ENCODE data around the gene PFKFB3. TPM values are rescaled to one million over a fixed set of nuclear protein-coding genes. Genes with fewer than 3 reads are reported as not detected.
"Not testable (repeated sequence)": the region's sequence is repeated elsewhere in the genome, so short reads cannot be mapped to it uniquely, and the experiment has no call there.

The PFKFB3 gene
- total RNA-seq, 1 donor from 2014 or later: 13.8 TPM

GRCh38 chr10:6176691-6177231 lies 26.0 kb upstream of the PFKFB3 start:
- DNase-seq (ENCODE audit: low spot score): no peak
- intact Hi-C loops (cut with DNase I): no loop called here

DNA sequence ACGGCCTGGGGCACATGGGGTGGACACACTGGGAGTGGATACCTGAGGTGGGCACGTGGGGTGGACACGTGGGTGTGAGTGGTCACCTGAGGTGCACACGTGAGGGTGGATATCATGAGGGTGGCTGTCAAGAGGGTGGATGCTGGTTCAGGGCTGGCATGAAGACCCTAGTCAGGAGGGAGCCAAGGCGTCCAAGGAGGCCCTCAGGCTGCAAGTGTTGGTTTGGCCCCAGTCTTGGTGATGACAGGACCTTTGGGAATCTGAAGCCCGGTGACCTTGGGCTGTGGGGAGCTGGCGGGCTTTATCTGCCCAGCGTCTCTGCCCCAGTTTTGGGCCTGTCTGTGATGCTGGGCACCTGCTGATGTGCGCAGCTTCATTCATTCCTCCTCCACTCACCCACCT lies 24.9 kb upstream of the PFKFB3 start:
- DNase-seq (ENCODE audit: low spot score): no peak
- intact Hi-C loops (cut with DNase I): no loop called here

- DNase-seq (ENCODE audit: low spot score): no peak
- intact Hi-C loops (cut with DNase I): no loop called here
Measured at GRCh38 chr10:6178581-6178980, 24.2 kb upstream of the PFKFB3 start.

DNA sequence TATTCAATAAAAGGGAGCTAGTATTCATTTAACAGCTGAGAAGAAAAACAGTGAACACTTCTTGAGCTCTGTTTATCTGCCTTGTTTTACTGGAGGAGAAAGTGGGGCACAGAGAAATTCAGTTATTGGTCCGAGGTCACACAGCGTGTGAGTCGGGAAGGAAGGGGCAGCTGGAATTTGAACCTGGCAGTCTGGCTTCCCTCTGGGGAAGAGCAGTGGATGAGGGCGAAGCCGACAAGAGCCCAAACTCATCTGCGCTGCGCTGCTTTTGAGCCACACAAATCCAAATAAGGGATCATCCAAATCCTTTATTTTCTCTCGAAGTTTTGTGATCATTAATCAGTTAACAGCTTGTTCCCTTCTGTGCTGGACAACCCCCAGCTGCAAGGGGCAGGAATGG lies 23.7 kb upstream of the PFKFB3 start:
- intact Hi-C loops (cut with DNase I): no loop called here

GRCh38 chr10:6180480-6181110 lies 22.1 kb upstream of the PFKFB3 start:
- DNase-seq (ENCODE audit: low spot score): no peak
- intact Hi-C loops (cut with DNase I): no loop called here

More for the DNA sequence above, 23.7 kb upstream of the PFKFB3 start:
- no peak for DNase-seq (ENCODE audit: low spot score)

GRCh38 chr10:6181249-6181648 lies 21.5 kb upstream of the PFKFB3 start:
- intact Hi-C loops (cut with DNase I): no loop called here
- no peak for DNase-seq (ENCODE audit: low spot score)

DNA sequence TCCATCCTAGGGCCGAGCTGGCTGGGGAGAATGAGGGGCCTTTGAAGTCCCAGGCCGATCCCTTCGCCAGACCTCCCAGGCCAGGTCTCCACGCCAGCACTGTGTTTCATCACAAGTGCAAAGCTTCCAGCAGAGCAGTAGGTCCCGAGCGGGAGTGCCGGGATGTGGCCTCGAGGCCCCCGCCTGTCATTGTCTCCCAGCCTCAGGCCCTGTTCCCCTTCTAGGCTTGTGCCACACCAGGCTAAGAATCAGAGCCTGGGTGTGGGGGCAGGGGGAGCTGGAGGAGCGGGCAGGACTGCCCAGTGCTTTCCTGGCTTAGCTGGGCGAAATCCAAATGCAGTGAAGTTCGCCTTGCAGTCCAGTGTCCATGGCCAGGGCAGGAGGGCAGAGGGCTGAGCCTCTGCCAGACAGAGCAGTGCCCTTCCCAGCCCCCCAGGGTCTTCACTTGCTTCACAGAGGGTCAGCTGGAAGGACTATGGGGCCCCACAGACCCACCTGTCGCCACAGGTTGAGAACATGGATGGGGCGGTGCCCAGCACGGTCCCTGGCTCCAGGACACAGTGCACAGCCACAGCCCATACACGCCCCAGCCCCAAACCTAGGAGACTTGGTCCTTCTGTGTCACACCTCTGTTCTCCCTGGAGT lies 20.2 kb upstream of the PFKFB3 start:
- intact Hi-C loops (cut with DNase I): no loop called here
- DNase-seq (ENCODE audit: low spot score): no peak

DNA sequence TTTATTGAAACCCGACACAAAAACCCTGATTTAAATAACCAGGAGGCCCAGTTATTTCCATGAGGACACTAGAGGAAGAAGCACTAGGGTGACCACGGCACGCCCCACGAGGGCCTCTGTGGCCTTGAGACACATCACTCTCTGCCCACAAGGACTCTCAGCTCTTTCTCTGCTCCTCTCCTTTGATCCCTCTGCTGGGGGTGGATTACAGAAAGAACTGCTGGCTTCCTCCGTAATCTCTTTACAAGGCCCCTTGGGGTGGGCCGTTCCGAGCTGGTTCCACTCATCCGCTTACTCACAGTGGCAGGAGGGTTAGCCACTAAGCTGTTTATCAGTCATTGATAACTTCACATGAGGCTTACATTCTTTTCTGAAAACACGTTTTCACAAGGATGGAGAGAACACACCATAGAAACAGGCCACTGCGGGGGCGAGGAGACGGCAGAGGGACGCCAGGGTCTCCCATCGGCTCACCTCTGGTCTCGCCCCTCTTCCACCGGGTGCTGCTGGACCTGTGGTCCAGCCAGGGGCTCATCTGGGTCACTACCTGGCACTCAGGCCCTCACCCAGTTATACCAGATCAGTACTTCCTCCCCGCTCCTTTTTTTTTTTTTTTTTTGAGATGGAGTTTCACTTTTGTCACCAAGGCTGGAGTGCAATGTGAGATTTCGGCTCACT lies 17.6 kb upstream of the PFKFB3 start:
- intact Hi-C loops (cut with DNase I): no loop called here
- no peak for DNase-seq (ENCODE audit: low spot score)

GRCh38 chr10:6186894-6187256 lies 15.9 kb upstream of the PFKFB3 start:
- no peak for DNase-seq (ENCODE audit: low spot score)
- intact Hi-C loops (cut with DNase I): no loop called here

- intact Hi-C loops (cut with DNase I): no loop called here
- DNase-seq (ENCODE audit: low spot score): no peak
Measured at GRCh38 chr10:6187278-6187677, 15.5 kb upstream of the PFKFB3 start.

DNA sequence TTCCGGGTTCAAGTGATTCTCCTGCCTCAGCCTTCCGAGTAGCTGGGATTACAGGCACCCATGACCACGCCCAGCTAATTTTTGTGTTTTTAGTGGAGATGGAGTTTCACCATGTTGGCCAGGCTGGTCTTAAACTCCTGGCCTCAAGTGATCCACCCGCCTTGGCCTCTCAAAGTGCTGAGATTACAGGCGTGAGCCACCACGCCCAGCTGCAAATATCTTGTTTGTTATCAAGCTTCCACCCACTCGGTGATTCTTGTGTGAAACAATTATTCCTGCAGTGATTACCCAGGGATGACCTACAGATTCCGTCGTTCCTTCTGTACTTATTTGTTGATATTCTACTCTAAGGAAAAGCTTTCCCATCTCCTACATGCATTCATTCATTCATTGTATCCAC lies 12.7 kb upstream of the PFKFB3 start:
- intact Hi-C loops (cut with DNase I); DNase-seq (ENCODE audit: low spot score): not testable (repeated sequence)

- intact Hi-C loops (cut with DNase I): no loop called here
- no peak for DNase-seq (ENCODE audit: low spot score)
Measured at GRCh38 chr10:6191147-6191546, 11.6 kb upstream of the PFKFB3 start.

GRCh38 chr10:6191569-6191968 lies 11.2 kb upstream of the PFKFB3 start:
- intact Hi-C loops (cut with DNase I): no loop called here
- DNase-seq (ENCODE audit: low spot score): no peak

- intact Hi-C loops (cut with DNase I); DNase-seq (ENCODE audit: low spot score): not testable (repeated sequence)
Measured at GRCh38 chr10:6193342-6193741, 9.4 kb upstream of the PFKFB3 start.

DNA sequence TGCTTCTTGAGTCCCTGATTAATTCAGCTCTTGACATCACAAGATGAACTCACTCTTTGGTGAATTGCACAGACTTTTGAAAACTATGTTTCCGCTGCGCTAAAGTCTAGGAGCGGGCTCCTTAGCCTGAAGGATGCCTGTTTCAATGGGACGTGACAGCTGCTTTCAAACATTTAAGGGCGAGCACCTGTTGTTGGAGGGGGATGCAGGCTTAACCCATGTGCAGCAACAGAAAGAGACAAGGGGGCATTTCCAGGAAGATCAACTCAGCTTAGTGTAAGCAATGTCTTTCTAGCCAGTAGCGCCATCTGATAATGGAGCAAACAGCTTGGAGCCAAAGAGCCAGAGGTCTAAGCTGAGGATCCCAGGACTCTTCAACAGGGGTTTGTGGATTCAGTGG lies 8.4 kb upstream of the PFKFB3 start:
- no peak for DNase-seq (ENCODE audit: low spot score)
- intact Hi-C loops (cut with DNase I): no loop called here

- DNase-seq (ENCODE audit: low spot score): no peak
- intact Hi-C loops (cut with DNase I): no loop called here
Measured at GRCh38 chr10:6195376-6195775, 7.4 kb upstream of the PFKFB3 start.

DNA sequence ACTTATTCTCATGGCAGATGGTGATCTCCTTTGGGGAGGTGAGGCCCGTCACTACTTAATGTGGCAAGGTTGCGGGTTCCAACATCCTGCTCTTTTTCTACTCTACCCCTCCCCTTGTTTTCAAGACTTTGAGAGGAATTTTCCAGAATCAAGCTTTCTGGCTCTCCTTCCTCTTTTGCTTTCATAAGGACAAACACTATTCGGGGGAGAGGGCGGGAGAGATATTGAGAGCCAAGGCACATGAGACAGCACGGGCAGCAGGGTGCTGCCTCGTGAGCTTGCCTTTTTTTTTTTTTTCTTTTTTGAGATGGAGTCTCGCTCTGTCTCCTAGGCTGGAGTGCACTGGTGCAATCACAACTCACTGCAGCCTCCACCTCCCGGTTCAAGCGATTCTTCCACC lies 6.9 kb upstream of the PFKFB3 start:
- DNase-seq (ENCODE audit: low spot score): no peak
- intact Hi-C loops (cut with DNase I): no loop called here

DNA sequence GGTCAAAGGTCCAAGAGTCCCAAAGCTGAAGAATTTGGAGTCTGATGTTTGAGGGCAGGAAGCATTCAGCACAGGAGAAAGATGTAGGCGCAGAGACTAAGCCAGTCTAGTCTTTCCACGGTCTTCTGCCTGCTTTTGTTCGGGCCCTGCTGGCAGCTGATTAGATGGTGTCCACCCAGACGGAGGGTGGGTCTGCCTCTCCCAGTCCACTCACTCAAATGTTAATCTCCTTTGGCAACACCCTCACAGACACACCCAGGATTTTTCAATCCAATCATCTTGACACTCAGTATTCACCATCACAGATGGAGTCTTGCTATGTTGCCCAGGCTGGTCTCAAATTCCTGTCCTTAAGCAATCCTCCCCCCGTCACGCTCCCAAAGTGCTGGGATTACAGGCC lies 6.2 kb upstream of the PFKFB3 start:
- intact Hi-C loops (cut with DNase I); DNase-seq (ENCODE audit: low spot score): not testable (repeated sequence)

DNA sequence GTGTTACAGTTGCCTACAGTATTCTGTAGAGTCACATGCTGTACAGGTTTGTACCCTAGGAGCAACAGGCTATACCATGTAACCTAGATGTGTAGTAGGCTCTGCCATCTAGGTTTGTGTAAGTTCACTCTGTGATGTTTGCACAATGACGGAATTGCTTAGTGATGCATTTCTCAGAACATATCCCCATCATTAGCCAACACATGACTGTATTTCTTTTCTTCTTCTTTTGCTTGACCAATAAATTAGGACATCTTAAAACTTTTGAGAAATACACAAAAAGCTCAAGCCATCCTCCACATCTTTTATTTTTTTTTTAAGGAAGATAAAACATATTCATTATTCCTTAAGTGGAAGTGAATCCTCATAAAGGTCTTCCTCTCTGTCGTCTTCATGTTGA lies 5.4 kb upstream of the PFKFB3 start:
- no peak for DNase-seq (ENCODE audit: low spot score)
- intact Hi-C loops (cut with DNase I): no loop called here

DNA sequence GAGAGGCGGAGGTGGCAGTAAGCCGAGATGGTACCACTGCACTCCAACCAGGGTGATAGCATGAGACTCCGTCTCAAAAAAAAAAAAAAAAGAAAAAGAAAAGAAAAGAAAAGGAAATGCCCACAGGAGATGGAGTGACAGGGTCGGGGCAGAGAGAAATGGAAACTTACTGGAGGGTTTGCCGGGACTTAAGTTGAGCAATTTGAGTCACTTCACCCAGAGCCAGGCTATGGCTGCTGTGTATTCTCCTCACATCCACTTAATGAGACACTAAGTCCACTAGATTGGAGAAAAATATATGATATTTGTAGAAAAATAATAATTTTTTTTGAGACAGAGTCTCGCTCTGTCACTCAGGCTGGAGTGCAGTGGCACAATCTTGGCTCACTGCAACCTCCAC lies 4.6 kb upstream of the PFKFB3 start:
- no peak for DNase-seq (ENCODE audit: low spot score)
- intact Hi-C loops (cut with DNase I): no loop called here

GRCh38 chr10:6199131-6199733 lies 3.5 kb upstream of the PFKFB3 start:
- intact Hi-C loops (cut with DNase I): no loop called here
- DNase-seq (ENCODE audit: low spot score): no peak

Measured in cardiac septum (tissue), 1 donor.